Activated CD8-positive, alpha-beta memory T cell treated with anti-CD3 and anti-CD28 coated beads for 1 hour (primary cell): Measurements from ENCODE around the gene EFCAB12.
"Not testable (repeated sequence)": the region's sequence is repeated elsewhere in the genome, so short reads cannot be mapped to it uniquely, and the experiment has no call there.

ENCODE experiments used
- DNase-seq, 2 donors: peaks; one replicate each; pipeline ENCODE4 v3.0.0-alpha.2; 2020; ENCODE audit warnings: low read depth in 1 of 2; ENCODE audit errors: extremely low read depth in 1 of 2

The EFCAB12 gene

DNA sequence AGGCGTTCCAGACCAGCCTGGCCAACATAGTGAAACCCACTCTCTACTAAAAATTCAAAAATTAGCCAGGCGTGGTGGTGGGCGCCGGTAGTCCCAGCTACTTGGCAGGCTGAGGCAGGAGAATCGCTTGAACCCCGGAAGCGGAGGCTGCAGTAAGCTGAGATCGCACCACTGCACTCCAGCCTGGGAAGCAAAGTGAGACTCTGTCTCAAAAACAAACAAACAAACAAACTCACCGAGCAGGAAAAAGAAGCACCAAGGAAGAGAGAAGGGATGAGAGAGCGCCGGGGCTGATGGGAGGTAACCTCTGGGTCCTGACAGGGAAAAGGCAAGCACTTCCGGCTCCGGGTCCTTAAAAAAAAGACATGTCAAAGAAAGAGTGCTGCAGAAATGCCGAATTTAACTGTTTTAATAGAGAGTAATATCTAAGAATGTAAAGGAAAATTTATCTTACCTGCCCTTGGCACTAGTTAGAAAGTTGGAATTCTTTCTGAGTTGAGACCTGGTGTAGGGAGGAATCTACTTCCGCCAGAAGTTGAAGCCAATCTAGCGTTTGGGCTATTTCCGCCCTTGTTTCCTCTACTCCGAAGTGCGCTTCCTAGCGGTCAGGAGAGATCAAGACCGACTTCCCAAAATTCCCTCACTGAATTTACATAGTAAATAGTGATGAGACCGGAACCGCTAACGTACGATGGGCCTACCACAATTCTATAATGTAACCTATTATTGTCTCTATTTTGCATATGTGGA, 29.1 kb downstream of the EFCAB12 start:
- DNase-seq, result peak; percentile 35 to 45

DNA sequence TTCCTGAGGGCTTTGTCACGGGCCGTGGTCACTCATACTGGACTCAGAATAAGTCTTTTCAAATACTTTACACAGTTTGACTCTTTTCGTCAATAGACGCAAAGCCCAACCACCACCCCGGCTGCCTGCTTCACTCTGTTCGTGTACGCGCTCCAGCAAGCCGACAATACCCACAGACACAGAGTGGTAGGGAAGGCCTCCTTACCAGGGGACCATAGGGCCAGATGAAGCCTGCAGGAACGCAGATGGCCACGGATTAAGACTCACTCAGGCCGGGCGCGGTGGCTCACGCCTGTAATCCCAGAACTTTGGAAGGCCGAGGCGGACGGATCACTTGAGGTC, 29.7 kb downstream of the EFCAB12 start:
- no peak for DNase-seq

DNA sequence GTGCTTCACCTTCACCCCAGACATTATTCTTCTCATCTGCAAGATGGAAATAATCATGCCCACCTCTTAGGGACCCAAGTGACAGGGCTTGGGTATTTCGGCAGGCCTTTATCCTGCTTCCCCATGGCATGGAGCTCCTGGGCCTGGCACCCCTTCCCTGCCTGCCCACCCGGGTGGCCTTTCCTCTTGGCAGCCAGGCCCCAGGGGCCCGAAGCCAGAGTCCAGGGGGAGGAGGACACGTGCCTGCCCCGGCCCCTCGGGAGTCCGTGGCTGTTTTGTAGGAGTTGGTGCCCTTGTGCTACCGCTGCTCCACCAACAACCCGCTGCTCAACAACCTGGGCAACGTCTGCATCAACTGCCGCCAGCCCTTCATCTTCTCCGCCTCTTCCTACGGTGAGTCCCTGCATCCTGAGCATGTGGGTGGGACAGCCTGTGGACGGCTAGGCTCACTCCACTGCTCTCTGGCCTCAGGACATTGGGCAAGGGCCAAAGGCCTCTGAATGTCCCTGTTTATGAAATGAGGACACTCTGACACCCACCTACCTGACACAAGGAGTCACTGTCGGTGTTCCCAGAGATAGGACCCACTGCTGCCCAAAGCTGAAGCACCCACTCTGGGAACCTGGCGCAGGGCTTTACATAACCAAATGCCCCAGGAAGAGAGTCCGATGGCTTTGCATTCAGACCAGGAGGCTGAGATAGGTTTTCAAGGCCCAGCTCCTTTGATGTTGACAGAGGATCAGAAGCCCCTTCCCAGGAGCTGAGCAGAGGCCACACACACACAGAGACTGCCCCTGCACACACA, 34.5 kb downstream of the EFCAB12 start:
- not testable (repeated sequence) for DNase-seq

DNA sequence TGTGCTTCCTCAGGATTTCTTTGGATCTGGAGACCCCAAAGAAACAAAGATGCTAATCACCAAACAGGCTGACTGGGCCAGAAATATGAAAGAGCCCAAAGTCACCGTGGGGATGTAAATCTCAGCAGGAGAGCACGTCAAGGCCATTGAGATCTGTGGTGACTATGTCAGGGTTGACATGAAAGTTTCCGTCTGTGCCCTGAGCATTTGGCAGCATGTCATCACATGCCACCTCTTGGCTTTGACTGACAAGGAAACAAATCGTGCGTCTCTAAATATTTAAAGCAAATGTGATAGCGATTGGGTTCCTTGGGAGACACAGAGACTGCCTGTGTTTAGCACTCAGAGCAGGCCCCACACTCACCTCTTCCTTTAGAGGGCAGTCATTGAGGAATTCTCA, 35.2 kb downstream of the EFCAB12 start:
- DNase-seq, result no peak

DNA sequence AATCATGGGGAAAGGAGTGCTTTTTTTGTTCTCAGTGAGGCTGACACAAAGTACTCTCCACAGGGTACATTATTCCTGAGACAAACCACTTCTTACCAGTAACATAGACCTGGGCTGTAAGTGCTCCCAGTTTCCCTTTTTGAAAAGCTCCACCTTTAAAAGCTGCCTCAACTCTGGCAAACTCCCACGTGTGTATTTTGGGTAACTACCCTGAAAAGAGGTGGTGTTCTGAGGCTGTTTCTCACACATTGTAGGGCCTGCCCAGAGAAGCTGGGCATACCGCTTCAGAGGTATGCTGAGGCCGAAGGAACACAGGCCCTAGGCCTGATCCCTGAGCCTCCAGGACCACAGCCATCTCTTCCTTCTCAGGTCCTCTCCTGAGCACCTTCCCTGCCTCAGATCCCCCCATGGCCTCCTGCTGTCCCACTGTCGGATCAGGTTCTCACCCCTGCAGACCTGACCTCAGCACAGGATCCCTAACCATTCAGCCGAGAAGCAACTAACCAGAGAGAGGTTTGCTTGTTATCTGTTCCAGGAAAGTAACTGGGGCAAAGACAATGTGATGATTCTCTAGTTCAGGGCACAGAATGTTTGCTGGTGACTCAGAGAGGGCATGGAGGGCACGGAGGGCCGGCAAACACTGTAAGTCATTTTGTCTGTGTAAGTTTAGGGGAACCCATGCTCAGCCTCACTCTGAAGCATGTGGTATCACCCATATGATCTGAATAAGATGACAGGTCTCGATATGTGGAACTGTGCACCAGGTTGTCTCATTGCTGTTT, 36.1 kb downstream of the EFCAB12 start:
- DNase-seq, result not testable (repeated sequence)

DNA sequence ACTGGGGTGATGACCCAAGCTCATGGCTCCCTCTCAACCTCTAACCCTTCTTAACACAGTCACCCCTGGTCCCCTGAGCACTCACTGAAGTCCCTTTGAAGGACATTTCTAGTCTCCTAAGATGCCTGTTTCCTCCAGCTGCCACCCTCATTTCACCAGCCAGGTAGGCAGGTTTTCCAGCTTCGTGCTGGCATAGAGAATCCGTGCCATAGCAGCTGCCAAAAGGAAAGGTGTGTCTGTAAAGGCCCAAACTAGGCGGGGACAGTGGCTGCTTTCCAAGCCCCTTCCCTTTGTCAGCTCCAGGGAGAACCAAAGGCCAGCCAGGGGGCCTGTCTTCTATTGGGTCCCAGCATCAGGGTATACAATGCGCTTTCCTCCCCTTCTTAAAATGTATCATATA, 36.9 kb downstream of the EFCAB12 start:
- DNase-seq, result not testable (repeated sequence)

DNA sequence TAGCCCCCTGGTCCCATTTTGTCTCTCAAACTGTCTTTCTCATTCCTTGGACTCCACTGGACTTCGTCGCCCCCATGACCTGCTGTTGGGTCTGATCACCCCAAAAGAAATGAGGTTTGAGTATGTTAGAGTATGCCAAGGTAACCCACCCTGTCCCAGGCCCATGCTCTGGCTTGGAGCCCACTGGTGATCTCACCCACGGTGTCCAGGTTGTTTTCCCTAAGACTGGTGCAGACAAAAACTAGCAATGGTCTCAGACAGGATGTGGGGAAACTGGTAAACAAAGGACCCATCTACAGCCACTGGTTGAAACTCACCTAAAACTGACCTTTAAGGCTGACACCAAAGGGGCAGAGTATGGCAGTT, 38.9 kb downstream of the EFCAB12 start:
- no peak for DNase-seq

DNA sequence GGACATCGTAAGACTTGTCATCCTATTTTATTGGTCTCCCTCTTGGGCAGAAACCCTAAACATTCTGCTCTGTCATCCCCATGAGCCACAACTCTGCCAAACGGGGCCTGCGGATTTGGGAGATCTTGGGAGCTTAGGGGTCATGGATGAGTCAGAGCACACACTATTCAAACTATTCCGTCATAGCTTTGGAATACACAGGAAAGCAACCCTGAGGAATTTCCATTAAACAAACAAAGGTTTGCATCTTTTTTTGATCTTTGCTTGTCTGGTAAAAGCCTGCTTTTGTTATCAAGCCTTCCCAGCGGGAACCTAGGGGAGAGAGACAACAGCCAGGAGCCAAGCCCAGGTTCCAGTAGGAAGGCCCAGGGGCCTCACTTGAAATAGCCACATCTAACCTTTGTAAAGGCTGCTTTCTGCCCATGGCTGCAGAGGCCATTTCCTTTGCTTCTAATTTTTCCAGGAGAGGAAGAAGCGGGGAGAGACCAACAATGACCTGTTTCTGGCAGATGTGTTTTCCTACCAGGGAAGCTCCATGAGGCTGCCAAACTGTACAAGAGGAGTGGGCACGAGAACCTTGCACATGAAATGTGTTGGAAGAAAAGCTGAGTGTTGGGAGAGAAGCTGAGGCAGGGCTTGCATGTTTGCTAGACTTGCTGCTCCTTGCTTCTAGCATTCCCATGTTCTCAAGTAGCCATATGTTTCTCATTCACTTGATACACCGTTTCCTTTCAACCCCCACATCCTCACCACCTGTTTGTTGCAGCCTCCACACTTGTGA, 39.5 kb downstream of the EFCAB12 start:
- DNase-seq, result not testable (repeated sequence)

DNA sequence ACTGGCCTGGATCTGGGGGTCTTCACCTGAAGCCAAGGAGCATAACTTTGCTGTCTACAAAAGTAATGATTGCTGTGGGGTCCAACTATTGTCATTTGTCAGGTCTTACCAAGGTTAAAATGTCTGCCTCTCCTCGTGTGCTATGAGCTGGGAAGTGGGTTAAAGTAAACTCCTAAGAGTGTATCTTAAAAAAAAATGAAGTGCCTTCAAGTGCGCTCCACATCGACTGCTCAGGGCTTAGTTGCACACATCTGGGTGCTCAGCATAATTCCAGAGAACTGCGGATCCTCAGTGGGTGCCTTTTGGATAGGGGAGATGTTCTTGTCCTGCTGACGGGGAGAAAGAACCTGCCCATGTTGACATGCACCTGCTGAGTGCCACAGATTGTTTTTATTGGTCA, 40.9 kb downstream of the EFCAB12 start:
- no peak for DNase-seq

DNA sequence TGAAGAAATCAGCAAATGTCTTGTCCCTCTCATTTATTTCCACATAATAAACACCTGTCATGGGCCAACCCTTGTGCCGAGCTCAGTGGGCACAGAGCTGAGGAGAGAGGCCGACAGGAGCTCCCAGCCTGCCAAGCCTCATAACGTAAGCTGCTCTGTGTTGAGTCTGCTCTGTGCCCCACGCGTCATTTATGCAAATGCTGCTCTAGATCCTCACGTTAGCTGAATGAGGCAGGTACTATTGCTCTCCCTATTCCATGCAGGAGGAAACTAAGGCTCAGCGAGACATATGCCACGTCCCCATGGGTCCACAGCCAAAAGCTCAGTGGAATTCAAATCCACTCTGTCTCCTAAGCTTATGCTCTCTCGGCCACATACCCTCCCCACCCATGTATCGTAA, 41.5 kb downstream of the EFCAB12 start:
- no peak for DNase-seq

DNA sequence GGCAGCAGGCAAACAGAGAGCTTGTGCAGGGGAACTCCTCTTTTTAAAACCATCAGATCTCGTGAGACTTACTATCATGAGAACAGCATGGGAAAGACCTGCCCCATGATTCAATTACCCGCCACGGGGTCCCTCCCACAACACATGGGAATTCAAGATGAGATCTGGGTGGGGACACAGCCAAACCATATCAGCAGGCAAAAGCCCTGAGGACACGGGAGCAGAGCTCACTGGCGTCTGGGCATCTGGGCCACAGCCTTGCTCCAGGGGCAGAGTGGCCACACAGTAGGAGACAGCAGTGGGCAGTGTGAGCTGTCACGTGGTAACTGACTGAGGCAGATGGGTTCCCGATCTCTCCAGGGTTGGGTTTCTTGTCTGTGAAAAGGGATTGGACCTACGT, 42.9 kb downstream of the EFCAB12 start:
- not testable (repeated sequence) for DNase-seq

DNA sequence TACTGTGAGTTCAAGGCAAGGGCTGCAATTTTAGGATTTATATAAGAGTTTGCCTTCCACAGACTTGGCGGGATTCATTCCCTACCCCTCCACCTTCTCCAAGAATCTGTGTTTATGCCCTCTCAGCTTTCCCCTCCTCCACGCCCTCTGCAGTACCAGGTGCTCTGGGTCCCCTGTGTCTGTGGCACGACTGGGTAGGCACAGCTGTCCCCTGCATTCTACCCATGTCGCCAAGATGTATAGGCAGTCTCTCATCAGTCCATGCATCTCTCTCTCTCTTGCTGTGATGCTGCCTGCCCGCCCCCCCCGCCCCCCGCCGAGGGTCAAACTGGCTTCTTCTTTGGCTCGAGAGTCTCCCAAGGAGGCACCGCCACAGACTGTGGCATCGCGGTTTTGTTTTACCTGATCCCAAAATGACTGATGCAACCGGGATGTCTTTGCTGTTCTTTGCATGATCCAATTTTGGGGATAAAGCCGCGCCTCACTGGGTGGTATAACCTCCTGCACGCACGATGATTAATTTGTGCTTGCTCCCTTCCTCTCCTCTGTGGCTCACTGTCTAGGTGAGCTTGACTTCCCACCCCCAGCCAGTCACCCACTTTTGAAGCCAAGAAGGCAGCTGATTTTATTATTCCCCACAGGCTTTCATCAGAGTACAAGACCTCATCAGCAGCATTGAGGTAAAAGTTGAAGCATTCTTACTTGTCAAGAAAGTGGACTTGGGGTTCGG, 43.7 kb downstream of the EFCAB12 start:
- no peak for DNase-seq

DNA sequence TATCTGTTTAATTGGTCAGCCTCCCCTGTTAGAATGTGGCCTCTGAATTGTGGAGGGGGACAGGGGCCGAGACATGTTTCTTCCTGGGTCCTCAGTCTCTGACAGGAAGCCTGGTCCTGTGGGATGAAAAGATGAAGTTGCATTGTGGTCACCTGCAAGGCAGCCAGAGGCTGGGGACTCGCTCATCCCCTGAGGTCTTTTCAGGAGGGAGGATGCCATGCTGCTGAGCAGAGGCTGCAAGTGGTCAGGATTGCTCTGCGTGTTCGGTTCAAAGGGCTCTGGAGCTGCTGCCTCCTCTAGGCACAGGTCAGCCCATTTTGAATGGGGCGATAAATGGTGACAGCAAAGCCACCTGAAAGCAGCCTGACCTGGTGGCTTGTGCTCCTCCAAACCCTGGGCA, 44.3 kb downstream of the EFCAB12 start:
- DNase-seq, result not testable (repeated sequence)

DNA sequence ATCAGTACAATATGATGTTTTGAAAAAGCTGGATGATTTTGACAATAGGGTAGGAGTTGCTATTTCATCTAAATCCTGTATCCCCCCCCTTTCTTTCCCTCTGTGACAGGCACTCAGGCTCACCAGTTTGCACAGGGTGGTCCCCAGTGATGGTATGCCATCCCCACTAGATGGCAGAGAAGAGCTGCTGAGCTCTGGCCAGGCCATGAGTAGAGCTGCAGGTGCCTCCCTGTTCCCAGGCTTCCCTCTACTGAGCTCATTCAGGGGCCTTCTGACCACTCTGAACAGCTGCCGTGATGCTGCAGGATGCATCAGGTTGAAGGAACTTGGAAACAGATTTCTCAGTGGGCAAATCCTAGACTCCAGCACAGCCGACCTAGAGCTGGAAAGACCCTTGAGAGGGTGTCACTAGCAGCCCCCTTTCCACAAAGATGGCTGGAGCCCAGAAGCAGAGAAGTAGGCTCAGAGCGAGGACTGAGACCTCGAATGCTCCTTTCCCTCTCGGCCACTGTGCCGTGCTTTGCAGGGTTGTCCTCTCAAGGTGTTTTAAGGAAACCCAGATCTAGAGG, 45.1 kb downstream of the EFCAB12 start:
- peak in 1 of 2 donors; percentile 12 for DNase-seq

DNA sequence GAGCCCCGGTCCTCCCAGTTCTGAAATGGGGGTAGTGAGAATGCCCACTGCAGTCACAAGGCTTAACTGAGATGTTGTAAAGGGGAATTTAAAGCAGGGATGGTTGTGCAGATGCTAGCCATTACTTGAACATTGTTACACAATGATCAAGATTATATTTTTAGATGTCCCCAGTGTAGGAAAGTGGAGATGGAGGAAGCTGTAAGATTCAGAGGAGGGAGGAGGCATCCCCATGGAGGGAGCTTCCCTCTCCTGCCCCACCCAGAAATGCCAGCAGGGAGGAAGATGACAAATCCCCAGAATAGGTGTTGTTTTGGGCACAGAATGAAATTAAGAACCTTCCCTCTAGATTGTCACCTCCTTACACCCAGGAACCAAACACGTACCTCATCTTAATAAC, 46.1 kb downstream of the EFCAB12 start:
- DNase-seq, result no peak

DNA sequence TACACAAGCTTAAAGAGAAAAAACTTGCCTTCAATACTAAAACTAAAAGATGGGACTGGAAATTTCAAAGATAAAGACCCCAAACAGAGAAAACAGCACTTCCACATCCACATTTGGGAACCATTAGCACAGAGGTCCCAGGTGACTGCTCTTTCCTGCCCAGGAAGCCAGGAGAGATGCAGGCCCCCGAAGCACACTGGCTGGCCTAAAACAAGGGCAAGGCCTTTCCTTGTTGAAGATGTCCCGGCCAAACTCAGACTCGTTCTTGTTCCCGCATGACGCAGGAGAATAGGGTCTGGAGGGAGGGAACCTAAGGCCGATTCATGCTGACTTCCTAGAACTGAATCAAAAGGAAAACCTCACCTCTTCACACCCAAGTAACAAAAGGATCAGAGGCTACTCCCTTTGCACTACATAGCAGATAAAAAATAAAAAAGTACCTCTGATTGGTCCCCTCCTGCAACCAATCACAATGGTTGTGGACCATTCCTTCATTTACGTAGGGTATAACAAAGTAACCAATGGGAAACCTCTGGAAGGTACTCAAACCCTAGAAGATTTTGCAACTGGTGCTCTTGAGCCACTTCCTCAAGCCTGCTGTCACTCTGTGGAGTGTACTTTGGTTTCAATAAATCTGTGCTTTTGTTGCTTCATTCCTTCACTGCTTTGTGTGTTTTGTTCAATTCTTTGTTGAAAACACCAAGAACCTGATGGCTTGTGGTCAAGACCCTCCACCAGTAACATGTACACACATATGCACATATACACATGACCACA, 48.7 kb downstream of the EFCAB12 start:
- DNase-seq, result no peak

DNA sequence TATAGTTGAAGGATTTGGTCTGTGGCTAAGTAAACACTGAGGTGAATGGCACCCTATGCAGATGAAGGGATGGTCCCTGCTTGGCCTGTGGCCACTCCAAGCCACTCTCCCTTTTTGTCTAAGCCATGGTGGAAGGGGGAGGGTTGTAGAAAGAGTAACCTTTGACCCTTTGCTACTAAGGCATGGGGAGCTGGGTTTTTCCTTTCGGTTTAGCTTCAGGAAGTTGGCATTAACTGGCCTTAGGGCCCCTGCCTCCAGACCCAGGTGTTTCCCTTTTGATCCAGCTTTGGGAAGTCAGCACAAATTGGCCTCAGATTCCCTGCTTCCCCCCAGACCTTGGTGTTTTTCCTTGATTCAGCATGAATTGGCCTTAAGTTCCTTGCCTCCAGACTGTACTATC, 49.5 kb downstream of the EFCAB12 start:
- DNase-seq, result no peak

DNA sequence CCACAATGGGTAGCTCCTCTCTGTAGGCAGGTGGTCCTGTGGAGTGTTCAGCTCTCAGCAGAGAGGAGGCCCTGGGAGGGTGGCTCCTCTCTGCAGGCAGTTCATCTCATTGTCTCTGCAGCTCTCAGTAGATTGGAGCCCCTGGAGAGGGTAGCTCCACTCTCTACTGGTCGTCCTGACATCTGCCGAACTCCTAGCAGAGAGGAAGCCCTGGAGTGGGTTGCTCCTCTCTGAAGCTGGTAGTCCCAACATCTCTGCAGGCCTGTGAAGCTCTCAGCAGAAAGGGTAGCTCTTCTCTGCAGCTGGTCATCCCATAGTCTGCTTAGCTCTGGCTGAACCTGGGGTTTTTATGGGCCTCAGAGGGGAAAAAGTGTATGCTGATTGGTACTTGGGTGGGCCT, 50.8 kb downstream of the EFCAB12 start:
- no peak for DNase-seq

DNA sequence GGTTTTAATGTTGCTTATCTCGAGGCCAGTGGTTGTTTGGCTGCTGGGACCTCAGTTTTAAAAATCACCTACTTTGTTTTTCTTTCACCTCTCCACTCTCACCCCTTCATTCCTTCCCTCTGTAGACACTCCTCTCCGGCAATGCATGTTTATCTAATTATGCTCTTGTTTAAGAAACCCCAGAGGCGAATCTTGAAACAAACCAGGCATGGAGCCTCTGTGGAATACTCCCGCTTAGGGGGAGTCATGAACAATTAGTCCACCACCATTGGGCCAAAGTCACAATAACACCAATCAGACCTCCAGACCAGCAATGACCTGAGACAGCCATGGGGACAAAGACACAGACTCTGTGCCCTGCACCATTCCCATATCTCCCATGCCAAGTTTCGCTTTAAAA, 53.3 kb downstream of the EFCAB12 start:
- DNase-seq, result no peak
